Ishikawa (cell line): ENCODE results near the gene CD22.

Source experiments
- TAF1 ChIP-seq: IDR thresholded peaks from 2 replicates; pipeline ENCODE4 v1.6.1; 2012; ENCODE audit warnings: low read depth, mild to moderate bottlenecking
- YY1 ChIP-seq: IDR thresholded peaks from 2 replicates; pipeline ENCODE4 v1.6.1; 2012; ENCODE audit warnings: low read depth

GRCh38 chr19:35300339-35300649 lies 28.7 kb upstream of the CD22 start:
- TF ChIP-seq TAF1 (no peak), YY1 (no peak)
